Myometrial cell (primary cell): ENCODE data around the gene GPRC5B. TPM values are rescaled to one million over a fixed set of nuclear protein-coding genes. Genes with fewer than 3 reads are reported as not detected.

ENCODE experiments used
- total RNA-seq: library from RNA; depleted of rRNA; stranded (reverse); fragments of >200 nt; gene quantifications from 2 replicates; pipeline ENCODE4 v1.2.3, GENCODE V29; 2015

Gene GPRC5B
- 11.5 and 18.5 TPM in 2 replicates for total RNA-seq

DNA sequence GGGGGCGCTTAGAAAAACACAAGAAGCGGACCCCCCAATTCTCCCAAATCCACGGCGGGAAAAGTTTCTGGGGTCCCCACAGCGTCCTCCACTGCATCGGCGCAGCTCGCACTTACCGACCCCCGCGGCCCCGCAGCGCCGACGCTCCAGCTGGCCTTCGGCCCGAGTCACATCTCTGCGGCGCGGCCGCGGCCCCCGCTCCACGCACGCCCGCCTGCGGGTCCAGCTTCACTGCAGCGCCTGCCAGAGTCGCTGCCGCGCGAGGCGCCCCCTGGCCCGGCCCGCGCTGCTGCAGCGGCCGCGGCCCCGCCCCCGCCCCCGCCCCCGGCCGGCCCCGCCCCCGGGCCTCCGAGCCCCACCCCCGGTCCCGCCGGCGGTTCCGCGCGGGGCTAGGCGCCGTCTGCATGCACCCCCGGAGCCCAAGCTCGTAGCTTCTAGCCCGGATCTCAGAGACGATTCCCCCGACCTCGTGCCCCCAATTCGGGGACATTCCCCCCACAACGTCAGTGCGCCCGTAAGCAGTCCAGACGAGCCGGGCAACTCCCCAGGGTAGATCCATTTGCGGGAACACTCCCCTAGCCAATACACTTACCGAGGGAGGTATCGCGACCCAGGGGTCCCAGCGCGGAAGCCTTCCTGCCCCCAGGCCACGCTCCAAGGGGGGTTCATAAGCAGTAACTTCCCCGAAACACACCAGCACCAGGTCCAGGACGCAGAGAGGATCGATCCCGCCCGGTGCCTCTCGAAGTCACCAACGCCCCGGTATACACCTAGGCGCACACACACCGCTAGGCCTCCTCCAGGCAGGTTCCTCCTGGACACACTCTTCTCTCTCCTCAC, at the start of gene GPRC5B:
TSS of gene GPRC5B (minus strand) at position 238 of the 840 bp plus-strand sequence. CDS start 12,003 bp downstream, outside the sequence.

Other genes with a start within 250 kb of the GPRC5B start
- gene KNOP1, start 166.6 kb downstream of the GPRC5B start, total RNA-seq = 13.6 and 22.5 TPM in 2 replicates
- gene IQCK, start 166.6 kb downstream of the GPRC5B start, total RNA-seq = 17.9 and 24.5 TPM in 2 replicates
- gene GPR139, start 189.0 kb upstream of the GPRC5B start, total RNA-seq = not detected in 2 replicates